B cell (primary cell): ENCODE measurements around the gene SDC4.

Source experiments
- EZH2 ChIP-seq: IDR thresholded peaks from 2 replicates; pipeline ENCODE4 v1.6.1; 2012; ENCODE audit warnings: borderline replicate concordance, low read depth, mild to moderate bottlenecking, moderate library complexity, low read length; ENCODE audit not compliant: insufficient read depth, poor library complexity, severe bottlenecking
- TF ChIP-seq, protein P1 (sequence below): fragments of 200-600 bp; IDR thresholded peaks from one replicate; pipeline ENCODE4 v1.8.0; 2022; ENCODE audit warnings: antibody characterized with exemption, mild to moderate bottlenecking

DNA sequence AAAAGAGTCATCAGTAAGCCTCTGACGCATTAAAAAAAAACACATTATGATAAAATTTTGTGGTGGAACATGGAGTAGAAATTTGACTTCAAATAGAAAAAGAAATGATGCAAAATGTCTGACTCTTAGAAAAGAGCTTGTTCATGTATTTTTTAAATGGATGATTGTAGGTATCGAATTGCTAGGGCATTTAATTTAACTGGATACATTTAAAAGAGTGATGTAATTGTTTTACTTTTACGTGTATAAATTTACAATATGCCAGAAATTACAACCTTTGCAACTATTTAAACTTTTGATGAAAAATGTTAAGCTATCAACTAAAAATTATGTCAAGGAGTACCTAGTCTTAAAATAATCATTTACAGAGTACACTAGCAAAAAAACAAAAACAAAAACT, 4.5 kb upstream of the SDC4 start:
- TF ChIP-seq, protein P1, sequence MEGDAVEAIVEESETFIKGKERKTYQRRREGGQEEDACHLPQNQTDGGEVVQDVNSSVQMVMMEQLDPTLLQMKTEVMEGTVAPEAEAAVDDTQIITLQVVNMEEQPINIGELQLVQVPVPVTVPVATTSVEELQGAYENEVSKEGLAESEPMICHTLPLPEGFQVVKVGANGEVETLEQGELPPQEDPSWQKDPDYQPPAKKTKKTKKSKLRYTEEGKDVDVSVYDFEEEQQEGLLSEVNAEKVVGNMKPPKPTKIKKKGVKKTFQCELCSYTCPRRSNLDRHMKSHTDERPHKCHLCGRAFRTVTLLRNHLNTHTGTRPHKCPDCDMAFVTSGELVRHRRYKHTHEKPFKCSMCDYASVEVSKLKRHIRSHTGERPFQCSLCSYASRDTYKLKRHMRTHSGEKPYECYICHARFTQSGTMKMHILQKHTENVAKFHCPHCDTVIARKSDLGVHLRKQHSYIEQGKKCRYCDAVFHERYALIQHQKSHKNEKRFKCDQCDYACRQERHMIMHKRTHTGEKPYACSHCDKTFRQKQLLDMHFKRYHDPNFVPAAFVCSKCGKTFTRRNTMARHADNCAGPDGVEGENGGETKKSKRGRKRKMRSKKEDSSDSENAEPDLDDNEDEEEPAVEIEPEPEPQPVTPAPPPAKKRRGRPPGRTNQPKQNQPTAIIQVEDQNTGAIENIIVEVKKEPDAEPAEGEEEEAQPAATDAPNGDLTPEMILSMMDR, result no peak
- no peak for TF ChIP-seq EZH2
